ENCODE measurements around the gene KISS1.

- TF ChIP-seq CTCF (IDR thresholded peaks at IDR 0.05; ENCODE audit: low read depth, low read length, poor library complexity, severe bottlenecking) (no peak), EZH2phosphoT487 (IDR thresholded peaks at IDR 0.05; ENCODE audit: borderline replicate concordance, low read length) (no peak)
Measured at GRCh38 chr1:204147406-204148383, 48.6 kb downstream of the KISS1 start.

All from DOHH2 (cell line).